ENCODE results near the gene IL22RA2. TPM values are rescaled to one million over a fixed set of nuclear protein-coding genes. Genes with fewer than 3 reads are reported as not detected.
A peak's percentile ranks its signal among the peaks of the same experiment; 100 is the strongest.

Gene IL22RA2
- total and polyA plus RNA-seq, 2 of the 13 experiments (the other 11 are each of a cell fraction or from before 2014, with no cell fraction given) = not detected

DNA sequence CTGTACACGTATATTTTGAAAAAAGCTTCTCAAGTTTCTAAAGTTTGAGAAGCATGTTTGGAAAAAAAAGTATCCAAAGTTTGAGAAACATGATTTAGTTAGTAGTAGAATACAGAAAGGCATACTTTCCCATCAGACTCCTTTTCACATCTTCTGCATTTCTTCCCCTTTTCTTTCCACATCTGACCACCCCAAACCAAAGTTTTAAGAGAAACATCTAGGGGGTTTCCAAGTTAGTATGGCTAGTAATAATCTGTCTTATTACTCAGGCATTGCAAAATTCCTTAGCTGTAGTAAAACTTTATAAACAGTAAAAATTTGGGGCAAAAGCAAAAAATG lies 65.7 kb downstream of the IL22RA2 start:
- H3K79me2 ChIP-seq (ENCODE audit: insufficient read depth, low read length) = no peaks in the 10 kb centered on the region
- FAIRE-seq (no peak), DNase-seq (ENCODE audit: low spot score) (no peak), ATAC-seq (no peak)
- H3K4me2 ChIP-seq (ENCODE audit: low read depth, low read length) = no peak overlapping the region
- CTCF ChIA-PET (ENCODE audit: low intra/inter-chr PET ratio, low total read pairs) = no interaction called here
- peaks cover 14% of the 10 kb centered on the region; the same call in 1 of the 2 replicates for H3K9me3 ChIP-seq (ENCODE audit: low read length)
- no TSS peak for BruUV-seq (replicated peaks)
- no peak overlapping the region for H3K9ac ChIP-seq (ENCODE audit: insufficient read depth, low read depth, low read length)
- WGBS (ENCODE audit: low lambda C conversion rate) = 2% methylated on average over 1 of the region's 1 CpG
- intact Hi-C loops (cut with micrococcal nuclease; ENCODE audit: unreplicated experiment) (no loop called here), in situ Hi-C loops (cut with HindIII; ENCODE audit: extremely low pct_ligation_motif_present, low pct_unique_long_range_greater_than_20kb) (no loop called here)
- no peaks in the 10 kb centered on the region; a peak in 2 of 5 replicates for H3K27me3 ChIP-seq (ENCODE audit: control insufficient read depth in 1 of 2, insufficient read depth in 2 of 2, low read length in 2 of 2)
- POLR2A ChIA-PET = no interaction called here
- no peaks in the 10 kb centered on the region for H3K36me3 ChIP-seq (replicated peaks in 1 of 2; ENCODE audit: control insufficient read depth in 1 of 2, insufficient read depth in 2 of 2, low read length in 2 of 2)
- H3K27ac ChIP-seq (ENCODE audit: extremely low read length, insufficient read depth, low read length) = no peak overlapping the region
- peaks cover 6% of the 10 kb centered on the region for H3K4me1 ChIP-seq (ENCODE audit: insufficient read depth, low read length)
- H4K20me1 ChIP-seq (ENCODE audit: insufficient read depth, low read length) = no peaks in the 10 kb centered on the region
- no peak overlapping the region for H3K4me3 ChIP-seq (replicated peaks in 1 of 3; ENCODE audit: insufficient read depth in 1 of 3, low read depth in 2 of 3, low read length in 3 of 3)
- TF ChIP-seq TEAD2 (CRISPR knock-in tag; IDR thresholded peaks at IDR 0.05) (no peak), AHDC1 (CRISPR knock-in tag; IDR thresholded peaks at IDR 0.05; ENCODE audit: borderline replicate concordance) (0 out of 2 replicates have a peak, but pooled peaks have one; percentile 7), MBNL3 (CRISPR knock-in tag; conservative IDR thresholded peaks at IDR 0.05) (no peak), HNRNPLL (IDR thresholded peaks at IDR 0.05; ENCODE audit: low read depth, low read length, poor library complexity, severe bottlenecking) (no peak), ZNF296 (CRISPR knock-in tag; conservative IDR thresholded peaks at IDR 0.05) (no peak)
- no peak overlapping the region for H2AFZ ChIP-seq (ENCODE audit: low read length)

Data from HepG2 (cell line).